GM18508 (cell line): ENCODE measurements around the gene ERG.

Experiments
- ATAC-seq: cut with Tn5 transposase; IDR thresholded peaks from one replicate; pipeline ENCODE4 v1.9.1; 2021; ENCODE audit warnings: moderate number of reproducible peaks; ENCODE audit not compliant: insufficient read depth, unreplicated experiment

ERG gene

DNA sequence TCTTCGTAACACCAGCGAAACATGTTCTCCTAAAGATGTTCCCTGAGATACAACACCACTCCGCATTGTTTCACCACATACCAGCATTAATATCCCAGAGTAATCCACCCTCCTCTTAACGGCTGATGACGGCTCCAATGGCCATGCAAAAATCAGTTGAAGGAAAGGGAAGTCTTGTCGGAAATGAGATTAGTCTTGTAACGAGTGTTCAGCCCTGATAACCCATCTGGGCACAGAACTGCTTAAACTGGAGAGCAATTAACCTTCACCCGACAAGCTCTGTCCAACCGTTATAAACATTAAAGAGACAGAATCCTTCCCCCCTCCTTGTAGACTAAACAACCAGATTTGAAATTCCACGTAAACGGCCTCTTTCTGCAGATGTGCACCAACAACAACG, 21.9 kb downstream of the ERG start:
- ATAC-seq: no peak

DNA sequence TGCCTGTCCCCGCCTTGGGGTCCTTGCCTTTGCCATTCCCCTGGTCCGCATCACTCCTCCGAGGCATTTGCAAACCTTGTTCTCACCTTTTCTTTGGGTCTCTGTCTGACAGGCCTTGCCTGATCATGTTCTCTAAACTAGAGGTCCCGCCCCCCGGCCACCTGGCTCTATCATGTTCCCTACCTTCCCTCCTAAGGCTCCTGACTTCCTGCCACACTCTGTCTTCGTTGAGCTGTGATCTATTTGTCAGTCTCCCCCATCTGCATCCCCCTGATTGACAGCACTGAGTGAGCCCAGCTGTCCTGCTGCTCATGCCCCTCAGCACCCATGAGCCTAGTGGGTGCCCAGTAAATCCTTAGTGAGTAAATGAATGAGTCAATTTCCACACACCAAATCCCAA, 22.8 kb downstream of the ERG start:
- ATAC-seq: no peak

DNA sequence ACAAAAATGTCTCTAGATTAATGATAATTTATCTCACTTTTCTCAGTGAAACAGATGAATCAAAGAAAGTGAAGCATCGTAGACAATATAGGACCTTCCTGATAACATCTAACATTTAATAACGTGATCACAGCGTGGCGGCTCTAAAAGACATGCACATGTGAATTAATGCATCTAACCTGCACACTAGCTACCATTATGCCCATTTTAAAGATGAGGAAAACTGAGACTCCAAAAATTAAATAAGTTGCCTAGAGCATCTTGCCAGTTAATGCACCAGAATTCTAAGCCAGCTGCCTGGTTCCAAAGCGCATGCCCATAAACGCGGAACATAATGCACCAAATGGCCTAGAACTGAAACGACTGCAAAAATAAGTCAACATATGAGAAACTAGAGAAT, 23.5 kb downstream of the ERG start:
- ATAC-seq: no peak

DNA sequence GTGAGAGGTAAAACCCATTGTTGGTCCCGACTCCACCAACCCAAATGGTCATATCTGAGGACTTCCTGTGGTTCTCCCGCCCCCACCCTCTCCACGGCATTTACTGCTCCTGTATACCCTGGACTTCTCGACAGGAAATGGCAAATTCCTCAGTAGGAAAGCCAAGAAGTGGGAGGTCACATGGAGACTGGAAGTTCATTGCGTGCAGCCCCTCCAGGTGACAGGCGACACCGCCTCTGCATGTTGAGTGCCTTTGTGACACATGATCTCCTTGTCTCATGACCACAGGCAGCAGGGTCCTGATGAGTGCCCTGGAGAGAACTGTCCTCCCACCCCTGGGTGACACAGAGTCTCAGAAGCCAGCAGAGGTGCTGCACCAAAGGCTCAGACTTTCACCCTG, 24.2 kb downstream of the ERG start:
- no peak for ATAC-seq

DNA sequence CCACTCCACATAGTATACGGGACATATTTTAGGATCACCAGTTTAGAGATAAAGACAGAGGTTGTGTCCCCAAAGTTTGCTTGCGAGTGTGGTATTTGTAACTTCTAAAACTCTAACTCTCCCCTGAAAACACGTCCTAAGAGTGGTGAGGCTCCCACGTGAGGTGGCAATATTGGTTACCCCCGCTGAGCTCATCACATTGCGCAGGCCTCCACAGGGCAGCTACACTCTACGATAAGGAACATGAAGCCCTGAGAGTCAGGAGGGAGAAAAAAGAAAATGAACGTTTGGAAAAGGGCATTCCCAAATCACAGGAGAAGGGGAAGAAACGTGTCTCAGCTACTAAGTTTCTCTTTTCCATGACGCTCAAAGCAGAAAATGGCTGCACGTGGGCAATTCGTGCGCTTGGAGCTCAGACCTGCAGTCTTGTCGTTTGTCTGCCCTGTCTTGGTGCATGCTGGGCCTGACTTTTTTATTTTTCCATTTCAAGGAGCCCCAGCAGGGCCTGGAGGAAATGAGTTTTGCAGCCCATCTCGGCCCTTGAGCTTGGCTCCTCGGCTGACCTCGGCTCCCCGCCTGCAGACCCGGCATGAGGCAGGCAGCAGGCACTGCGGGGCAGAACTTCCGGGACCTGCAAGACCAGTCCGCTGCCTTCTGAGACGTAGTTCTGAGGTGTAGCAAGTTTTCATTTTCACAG, 25.7 kb downstream of the ERG start:
- ATAC-seq: no peak

DNA sequence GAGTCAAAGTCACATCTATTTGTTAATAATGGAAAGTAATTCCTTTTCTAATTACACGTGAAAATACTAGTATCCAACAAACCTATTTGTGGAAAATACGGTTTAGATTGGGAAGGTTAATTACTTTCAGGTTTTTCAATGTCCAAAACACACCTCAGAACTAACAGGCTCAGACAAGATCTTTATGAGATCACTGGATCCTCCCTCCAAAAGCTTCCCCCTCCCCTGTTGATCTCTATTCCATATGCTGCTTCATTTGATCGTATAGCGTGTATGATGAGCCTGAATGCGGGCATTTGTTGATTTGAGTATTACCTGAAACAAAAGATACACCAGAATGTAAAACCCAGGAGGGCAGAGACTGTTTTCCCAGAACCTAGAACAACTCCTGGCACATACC, 26.5 kb downstream of the ERG start:
- no peak for ATAC-seq

DNA sequence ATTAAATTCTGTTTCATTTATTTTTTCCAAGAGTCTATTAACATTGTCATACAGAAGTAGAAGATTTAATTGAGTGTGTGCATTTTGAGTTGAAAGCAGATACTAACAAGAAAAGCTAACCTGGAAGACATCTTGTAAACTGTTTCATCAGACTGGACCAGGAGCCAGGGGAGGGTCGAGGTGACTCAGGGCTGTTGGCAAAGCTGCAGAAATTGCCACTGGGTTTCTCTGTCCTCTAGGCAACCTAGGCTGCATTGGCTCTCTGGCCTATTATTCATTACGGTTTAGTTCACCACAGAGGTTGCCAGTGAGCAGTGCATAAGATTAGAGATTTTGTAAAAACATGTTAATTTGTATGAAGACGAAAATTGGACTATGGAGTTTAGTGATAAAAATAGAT, 27.5 kb downstream of the ERG start:
- no peak for ATAC-seq

DNA sequence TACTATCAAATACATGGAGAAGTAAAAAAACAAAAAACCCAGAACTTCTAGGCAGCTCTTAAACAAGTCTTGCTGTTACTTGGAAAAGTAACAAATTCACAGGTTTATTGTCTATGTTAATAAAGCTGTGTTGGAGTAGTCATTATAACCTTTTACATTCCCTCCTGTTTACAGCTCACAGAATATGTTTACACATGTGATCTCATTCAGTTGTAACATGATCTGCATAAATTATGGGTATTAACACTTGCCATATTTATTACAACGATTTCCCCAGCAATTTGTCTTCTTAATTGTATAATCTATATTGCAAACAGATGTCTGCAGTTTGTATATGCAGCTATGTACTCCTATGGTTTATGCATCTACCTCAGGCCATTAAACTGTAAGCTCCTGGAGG, 28.6 kb downstream of the ERG start:
- ATAC-seq: no peak

DNA sequence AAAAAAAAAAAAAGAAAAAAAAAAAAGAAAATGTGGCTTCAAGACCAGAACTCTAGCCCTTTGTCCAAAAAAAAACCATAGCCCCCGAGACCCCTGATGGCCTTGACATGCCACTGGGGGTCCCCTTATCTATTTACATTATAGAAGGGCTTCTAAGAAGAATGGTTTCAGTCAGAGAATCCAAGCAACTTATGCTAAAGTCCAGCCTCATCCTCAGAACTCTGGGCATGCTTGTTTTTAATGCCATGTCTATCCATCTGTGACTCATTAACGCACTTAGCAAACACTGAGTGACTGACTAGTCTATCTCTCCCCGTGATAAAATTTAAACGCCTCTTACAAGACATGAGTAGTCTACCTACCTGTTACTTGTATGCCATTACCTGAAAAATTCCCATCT, 29.3 kb downstream of the ERG start:
- ATAC-seq: no peak

DNA sequence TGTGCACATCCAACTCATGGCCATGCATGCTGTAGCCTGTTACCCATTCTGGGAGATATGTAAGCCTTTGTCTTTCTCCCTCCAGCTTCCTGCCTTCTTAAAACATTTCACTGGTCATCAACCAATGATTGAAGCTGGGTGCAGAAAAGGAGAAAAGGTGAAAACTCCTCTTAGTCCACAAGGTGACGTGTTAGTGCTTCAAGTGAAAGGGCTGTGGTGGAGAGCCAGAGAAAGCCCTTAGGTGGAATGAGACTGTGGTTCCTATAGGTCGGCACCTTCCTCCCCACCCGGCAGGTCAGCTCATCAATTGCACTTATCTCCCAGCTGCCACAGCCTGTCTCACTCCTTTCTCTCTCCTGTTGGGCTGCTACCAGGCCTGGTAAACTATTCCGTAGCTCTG, 30.4 kb downstream of the ERG start:
- no peak for ATAC-seq

DNA sequence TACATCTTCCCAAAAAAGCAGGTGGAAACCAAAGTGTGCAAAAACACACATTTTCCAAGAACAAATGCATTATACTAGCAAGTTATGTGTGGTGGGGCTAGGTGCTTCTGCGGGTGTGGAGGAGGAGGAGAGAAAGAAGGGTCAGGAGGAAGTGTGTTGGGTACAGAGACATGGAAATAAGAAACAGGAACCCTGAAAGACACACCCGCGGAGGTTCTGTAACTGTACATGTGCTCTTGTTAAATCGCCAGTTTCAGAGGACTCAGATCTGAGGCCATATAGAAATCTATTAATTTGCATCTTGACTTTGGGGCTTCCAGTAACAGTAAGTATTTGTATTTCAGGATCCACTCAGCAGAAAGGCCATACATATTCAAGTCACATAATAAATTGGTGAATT, 30.9 kb downstream of the ERG start:
- no peak for ATAC-seq

DNA sequence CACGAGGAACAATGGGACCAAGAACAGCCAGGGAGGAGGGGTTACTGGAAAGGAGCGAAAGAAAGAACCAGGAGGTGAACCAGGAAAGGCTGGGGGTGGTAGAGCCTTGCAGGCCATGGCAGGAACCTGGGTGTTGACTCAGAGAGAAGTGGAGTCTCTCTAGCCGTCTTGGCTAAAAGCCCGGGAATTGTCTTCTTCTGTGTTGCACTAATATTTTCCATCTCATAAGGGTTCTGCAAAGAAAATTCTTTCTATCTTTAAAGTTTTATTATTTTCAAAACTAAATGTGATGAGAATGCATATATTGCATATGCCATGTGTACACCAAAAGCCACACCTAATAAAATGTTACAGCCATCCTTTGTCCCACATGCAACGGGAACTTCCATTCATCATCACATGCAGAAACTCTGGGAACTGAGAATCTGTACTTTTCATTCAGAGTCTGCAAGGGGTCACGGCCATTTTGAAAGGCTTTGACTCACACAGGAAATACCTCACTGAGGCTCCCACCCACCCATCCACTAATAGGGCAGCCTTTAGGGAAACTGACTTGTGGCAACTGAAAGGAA, 38.0 kb downstream of the ERG start:
- ATAC-seq: no peak

DNA sequence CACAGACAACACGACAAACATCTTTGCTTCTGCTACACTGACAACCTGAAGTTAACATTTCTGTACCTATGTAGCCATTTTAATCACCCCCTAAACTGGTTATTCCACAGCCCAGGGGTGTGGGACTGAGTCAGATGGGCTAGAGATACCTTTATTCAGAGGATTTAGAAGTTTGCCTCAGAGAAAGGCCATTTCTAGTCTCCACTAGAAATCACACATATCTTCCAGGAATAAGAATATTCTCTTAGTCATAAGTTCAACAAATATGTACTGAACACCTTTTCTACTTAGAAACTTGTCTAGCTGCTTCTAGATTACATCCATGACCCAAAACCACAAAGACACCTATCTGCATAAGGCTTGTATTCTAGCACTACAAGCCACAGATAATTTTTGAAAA, 38.8 kb downstream of the ERG start:
- ATAC-seq: no peak

DNA sequence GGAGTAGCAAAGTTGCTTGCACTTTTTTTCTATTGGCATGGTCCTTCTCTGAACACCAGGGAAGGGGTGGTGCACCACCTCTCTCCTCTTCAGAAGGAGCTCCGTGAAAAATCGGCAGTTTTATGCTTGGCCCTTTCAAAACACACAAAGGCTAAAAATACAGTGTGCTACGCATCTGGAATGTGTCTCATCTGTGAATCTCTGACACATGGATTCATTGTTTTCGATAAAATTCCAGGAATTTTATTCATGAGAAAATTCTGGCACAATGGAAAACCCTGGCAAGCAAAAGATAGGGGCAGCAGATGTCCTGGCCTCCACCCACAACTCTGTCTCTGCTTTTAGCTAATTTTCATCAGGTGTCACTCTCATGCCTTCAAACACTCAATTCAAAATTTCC, 42.9 kb downstream of the ERG start:
- ATAC-seq: no peak

DNA sequence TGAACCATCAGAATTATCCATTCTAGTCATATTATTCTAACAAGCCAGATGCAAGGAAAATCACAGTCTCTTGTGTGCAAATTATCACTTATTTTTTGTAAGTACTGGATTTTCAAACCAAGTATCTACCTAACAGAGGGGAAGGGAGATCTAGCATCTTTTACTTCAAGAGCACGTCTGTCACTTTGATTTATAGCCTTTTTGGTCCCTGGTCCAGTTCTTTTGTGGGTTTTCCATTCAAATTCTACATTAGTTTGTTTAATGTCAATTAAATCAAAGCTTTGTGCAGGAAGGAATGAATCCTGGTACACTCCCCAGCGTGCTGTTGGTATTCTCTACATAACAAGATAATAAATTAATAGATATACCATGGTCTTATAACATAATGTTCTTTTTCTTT, 43.6 kb downstream of the ERG start:
- ATAC-seq: no peak

DNA sequence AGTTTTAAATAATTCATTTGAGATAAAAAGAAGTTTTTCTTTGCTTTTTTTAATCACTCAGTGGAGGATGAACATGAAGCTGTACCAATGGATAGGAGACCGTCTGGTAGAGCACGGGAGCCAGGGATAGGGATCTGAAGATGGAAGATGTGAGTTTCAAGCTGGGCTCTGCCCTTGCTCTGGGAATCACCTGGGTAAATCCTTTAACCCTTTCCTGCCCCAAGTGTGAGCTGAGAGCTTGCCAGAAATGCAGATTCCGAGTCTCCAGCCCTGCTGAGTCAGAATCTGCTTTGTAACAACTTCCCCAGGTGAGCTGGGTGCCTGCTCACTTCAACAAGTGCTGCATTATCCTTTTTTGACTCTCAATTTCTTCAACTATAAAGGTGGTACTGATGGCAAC, 44.1 kb downstream of the ERG start:
- ATAC-seq: no peak

DNA sequence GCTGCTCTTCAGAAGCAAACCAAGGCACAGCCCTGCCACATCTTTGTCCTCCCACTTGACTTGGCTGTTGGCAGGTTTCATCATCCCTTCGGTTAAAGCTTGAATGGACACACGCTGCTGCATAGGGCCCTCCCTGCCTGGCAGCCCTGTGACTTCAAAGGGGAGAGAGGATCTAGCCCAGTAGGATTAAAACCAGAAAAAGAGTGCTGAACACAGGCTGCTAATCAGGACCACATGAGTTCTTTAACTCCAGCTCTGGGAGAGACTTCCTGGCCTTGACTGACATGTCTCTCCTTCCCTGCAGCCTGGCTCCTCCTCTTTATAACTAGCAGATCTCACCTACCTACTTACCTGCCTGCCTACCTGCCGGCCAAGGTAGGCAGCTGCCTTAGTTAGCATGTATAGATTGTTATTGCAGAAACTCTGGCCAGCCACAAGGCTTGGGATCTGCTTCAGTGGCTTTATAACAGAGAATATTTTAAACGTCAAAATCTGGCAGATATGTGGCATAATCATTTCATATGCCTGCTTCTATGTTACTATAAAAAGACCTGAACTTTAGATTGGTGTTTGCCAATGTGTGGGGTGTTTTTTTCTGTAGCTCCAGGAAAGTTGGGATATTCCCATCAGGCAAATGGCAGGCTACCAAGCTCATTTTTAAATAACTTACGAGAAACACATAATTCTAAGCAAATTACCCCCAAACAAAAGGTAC, 49.4 kb downstream of the ERG start:
- ATAC-seq: no peak

DNA sequence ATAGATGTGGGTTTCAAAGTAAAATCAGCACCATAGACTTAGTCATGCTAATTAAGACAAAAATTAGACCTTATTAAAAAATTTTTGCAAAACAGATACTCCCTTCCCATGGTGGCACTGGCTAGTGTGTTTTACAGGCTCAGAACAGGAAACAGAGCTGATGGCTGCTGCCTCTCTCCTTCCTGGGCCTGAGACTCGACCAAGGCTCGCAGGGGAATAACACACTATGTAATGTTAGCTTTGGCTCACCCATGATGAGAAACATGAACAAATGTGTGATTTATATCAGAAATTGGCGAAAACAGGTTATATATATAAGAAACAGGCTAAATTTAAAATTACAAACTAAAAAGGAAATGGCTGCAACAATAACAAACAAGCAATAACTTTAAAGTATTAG, 50.7 kb downstream of the ERG start:
- no peak for ATAC-seq

DNA sequence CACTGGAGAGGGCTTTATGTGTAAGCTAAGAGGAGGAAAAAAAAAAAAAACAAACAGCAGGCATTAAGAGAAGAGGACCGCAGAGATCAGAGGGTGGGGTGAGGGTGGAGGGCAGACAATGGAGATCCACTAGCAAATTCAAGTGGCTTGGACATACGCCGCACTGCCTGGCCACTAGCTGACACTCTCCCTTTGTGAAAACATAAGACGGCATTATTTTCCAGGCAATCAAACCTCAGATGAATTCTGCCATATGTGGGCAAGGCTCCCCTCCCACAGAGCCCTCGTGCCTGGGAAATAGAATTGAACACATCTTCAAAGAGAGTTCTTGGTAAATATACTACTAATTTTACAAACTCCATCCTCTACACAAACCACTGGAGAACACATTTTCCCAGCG, 53.6 kb downstream of the ERG start:
- ATAC-seq: no peak

DNA sequence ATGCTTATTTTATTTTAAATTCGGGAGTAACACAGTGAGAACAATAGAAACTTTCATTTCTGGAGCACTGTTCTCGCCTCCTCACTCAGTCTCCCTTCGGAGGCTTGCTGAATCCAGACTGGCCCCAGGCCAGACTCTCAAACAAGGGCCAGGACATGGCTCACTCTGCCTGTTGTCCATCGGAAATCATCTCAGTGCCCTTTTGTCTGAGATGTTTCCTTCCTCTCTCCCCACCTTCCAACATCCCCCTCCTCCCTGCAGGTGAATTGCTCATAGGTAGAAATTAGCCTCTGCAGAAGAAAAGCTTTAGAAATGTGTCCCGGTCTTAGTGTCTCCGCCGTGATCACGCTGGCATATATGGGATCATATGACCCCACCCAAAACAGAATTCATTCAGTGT, 55.2 kb downstream of the ERG start:
- no peak for ATAC-seq

DNA sequence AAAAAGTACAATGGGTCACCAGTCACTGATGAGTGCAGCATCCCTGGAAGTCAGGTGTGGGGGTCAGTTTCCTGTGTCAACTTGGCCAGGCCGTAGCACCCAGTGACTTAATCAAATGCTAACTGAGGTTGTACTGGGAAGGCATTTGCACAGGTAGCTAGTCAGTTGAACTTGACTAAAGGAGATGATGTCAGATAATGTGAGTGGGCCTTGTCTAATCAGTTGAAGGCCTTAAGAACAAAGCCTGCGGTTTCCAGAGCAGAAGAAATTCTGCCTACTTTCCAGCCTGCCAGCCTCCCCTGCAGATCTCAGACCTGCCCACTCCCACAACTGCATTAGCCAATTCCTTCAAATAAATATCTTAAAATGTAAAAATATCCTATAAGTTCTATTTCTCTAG, 57.1 kb downstream of the ERG start:
- no peak for ATAC-seq

DNA sequence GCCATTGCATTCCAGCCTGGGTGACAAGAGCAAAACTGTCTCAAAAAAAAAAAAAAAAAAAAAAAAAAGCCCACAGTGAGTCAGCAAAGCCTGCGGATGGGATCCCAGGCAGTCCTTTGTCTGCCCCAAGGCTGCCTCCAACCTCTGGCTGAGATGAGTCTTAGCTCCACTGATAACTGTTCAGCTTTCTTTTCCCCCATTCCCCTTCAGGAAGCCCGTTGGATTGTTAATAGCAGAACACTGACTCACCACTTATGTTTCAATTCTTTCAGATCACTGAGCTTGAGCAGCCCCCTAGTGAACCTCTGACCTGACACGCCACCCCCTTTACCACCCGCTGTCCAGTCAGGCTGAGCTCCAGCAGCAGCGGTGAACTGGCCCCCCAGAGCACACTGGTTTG, 57.5 kb downstream of the ERG start:
- ATAC-seq: no peak
